Neural progenitor cell (in vitro differentiated cells): ENCODE results near the gene ATP13A5. TPM values are rescaled to one million over a fixed set of nuclear protein-coding genes. Genes with fewer than 3 reads are reported as not detected.

ENCODE experiments used
- DNase-seq: peaks from one replicate; pipeline ENCODE4 v3.0.0-alpha.2; 2016; ENCODE audit warnings: low spot score
- H2AFZ ChIP-seq: fragments of 200-600 bp; sonication (generic); replicated peaks from 2 replicates; pipeline ENCODE4 v1.6.1; 2016; ENCODE audit warnings: antibody characterized with exemption
- H3F3A ChIP-seq: fragments of 200-600 bp; sonication (generic); 2 replicates; pipeline ENCODE4 v1.6.1; 2016; ENCODE audit warnings: antibody characterized with exemption, low read depth
- H3K27ac ChIP-seq: fragments of 200-600 bp; sonication (generic); 2 replicates; pipeline ENCODE4 v1.5.1; 2016; ENCODE audit warnings: mild to moderate bottlenecking
- H3K27me3 ChIP-seq: fragments of 200-600 bp; sonication (generic); 2 replicates; pipeline ENCODE4 v1.6.1; 2016; ENCODE audit warnings: mild to moderate bottlenecking, moderate library complexity
- H3K36me3 ChIP-seq: fragments of 200-600 bp; sonication (generic); 2 replicates; pipeline ENCODE4 v1.5.1; 2016
- H3K4me1 ChIP-seq: fragments of 200-600 bp; sonication (generic); 2 replicates; pipeline ENCODE4 v1.6.1; 2016; ENCODE audit warnings: mixed run types
- H3K4me2 ChIP-seq: fragments of 200-600 bp; sonication (generic); 2 replicates; pipeline ENCODE4 v1.6.1; 2016
- H3K4me3 ChIP-seq: fragments of 200-600 bp; sonication (generic); 2 replicates; pipeline ENCODE4 v1.5.1; 2016
- H3K79me2 ChIP-seq: fragments of 200-600 bp; sonication (generic); 2 replicates; pipeline ENCODE4 v1.6.1; 2016; ENCODE audit warnings: low read depth
- H3K9ac ChIP-seq: fragments of 200-600 bp; sonication (generic); 2 replicates; pipeline ENCODE4 v1.6.1; 2016
- H3K9me3 ChIP-seq: fragments of 200-600 bp; sonication (generic); 2 replicates; pipeline ENCODE4 v1.5.1; 2016; ENCODE audit warnings: low read depth
- H4K20me1 ChIP-seq: fragments of 200-600 bp; sonication (generic); 2 replicates; pipeline ENCODE4 v1.6.1; 2016; ENCODE audit warnings: low read depth
- H3K27ac Mint-ChIP-seq: 3 replicates; pipeline ENCODE4 v1.8.0; 2021; ENCODE audit warnings: mixed read lengths
- H3K27me3 Mint-ChIP-seq: 2 replicates; pipeline ENCODE4 v1.8.0; 2022; ENCODE audit warnings: low read depth, mild to moderate bottlenecking, inconsistent platforms, moderate library complexity, mixed read lengths; ENCODE audit not compliant: insufficient read depth
- H3K36me3 Mint-ChIP-seq: 3 replicates; pipeline ENCODE4 v1.8.0; 2021; ENCODE audit warnings: mixed read lengths
- H3K4me1 Mint-ChIP-seq: 3 replicates; pipeline ENCODE4 v1.8.0; 2021; ENCODE audit warnings: mixed read lengths
- H3K4me3 Mint-ChIP-seq: 3 replicates; pipeline ENCODE4 v1.8.0; 2021; ENCODE audit warnings: mild to moderate bottlenecking, moderate library complexity, mixed read lengths
- H3K9me3 Mint-ChIP-seq: 3 replicates; pipeline ENCODE4 v1.8.0; 2020; ENCODE audit warnings: mixed read lengths
- CTCF ChIP-seq: fragments of 200-600 bp; sonication (generic); IDR thresholded peaks from 2 replicates; pipeline ENCODE4 v1.5.1; 2017; ENCODE audit warnings: antibody characterized with exemption, mild to moderate bottlenecking
- EZH2 ChIP-seq: fragments of 200-600 bp; sonication (generic); IDR thresholded peaks from 2 replicates; pipeline ENCODE4 v1.6.1; 2017; ENCODE audit warnings: antibody characterized with exemption, mild to moderate bottlenecking, moderate library complexity
- EZH2phosphoT487 ChIP-seq: fragments of 200-600 bp; sonication (generic); IDR thresholded peaks from 2 replicates; pipeline ENCODE4 v1.6.1; 2017; ENCODE audit warnings: antibody characterized with exemption
- total RNA-seq: library from RNA; depleted of rRNA; stranded (reverse); fragments of >200 nt; gene quantifications from 2 replicates; pipeline ENCODE4 v1.2.3, GENCODE V29; 2015; ENCODE audit warnings: low replicate concordance

ATP13A5 gene
- total RNA-seq, 1 donor from 2014 or later: not detected

- Histone ChIP-seq H4K20me1 (no peaks in the 10 kb centered on the region), H3K4me3 (no peak overlapping the region), H3K27ac (no peak overlapping the region), H3F3A (peaks cover 9% of the 10 kb centered on the region), H3K9me3 (no peaks in the 10 kb centered on the region), H3K9ac (no peak overlapping the region), H3K79me2 (no peaks in the 10 kb centered on the region), H3K4me2 (peak overlapping the region; percentile 49), H2AFZ (no peak overlapping the region), H3K27me3 (no peaks in the 10 kb centered on the region), H3K4me1 (peaks cover 21% of the 10 kb centered on the region), H3K36me3 (no peaks in the 10 kb centered on the region)
- DNase-seq: peak; percentile 45
- Mint-ChIP-seq H3K4me1 (peaks cover 33% of the 10 kb centered on the region), H3K36me3 (no peaks in the 10 kb centered on the region), H3K4me3 (no peak overlapping the region), H3K27ac (no peak overlapping the region), H3K9me3 (peaks cover 6% of the 10 kb centered on the region), H3K27me3 (peaks cover 2% of the 10 kb centered on the region)
- TF ChIP-seq EZH2phosphoT487 (no peak), CTCF (no peak), EZH2 (no peak)
These were observed 10.8 kb upstream of the ATP13A5 start for GRCh38 chr3:193389335-193389734.

- H3K79me2 ChIP-seq: no peaks in the 10 kb centered on the region
- H3K4me1 ChIP-seq: peaks cover 21% of the 10 kb centered on the region
- no peaks in the 10 kb centered on the region for H3K36me3 Mint-ChIP-seq
- H3K36me3 ChIP-seq: no peaks in the 10 kb centered on the region
- no peak overlapping the region for H2AFZ ChIP-seq
- DNase-seq: no peak
- H3K27me3 ChIP-seq: no peaks in the 10 kb centered on the region
- H3K27me3 Mint-ChIP-seq: peaks cover 2% of the 10 kb centered on the region
- H3K4me3 Mint-ChIP-seq: no peak overlapping the region
- H3K9me3 ChIP-seq: no peaks in the 10 kb centered on the region
- H3K9ac ChIP-seq: no peak overlapping the region
- H3F3A ChIP-seq: peaks cover 9% of the 10 kb centered on the region
- H3K27ac ChIP-seq: no peak overlapping the region
- no peak overlapping the region for H3K27ac Mint-ChIP-seq
- no peak overlapping the region for H3K4me3 ChIP-seq
- TF ChIP-seq EZH2phosphoT487 (no peak), EZH2 (no peak), CTCF (no peak)
- peaks cover 33% of the 10 kb centered on the region for H3K4me1 Mint-ChIP-seq
- H4K20me1 ChIP-seq: no peaks in the 10 kb centered on the region
- no peak overlapping the region for H3K4me2 ChIP-seq
- H3K9me3 Mint-ChIP-seq: peaks cover 4% of the 10 kb centered on the region
These were observed 9.8 kb upstream of the ATP13A5 start for GRCh38 chr3:193388361-193388760.

GRCh38 chr3:193387596-193387995, 9.0 kb upstream of the ATP13A5 start:
- Mint-ChIP-seq H3K36me3 (no peaks in the 10 kb centered on the region), H3K27me3 (peaks cover 2% of the 10 kb centered on the region), H3K4me1 (peaks cover 32% of the 10 kb centered on the region), H3K4me3 (no peak overlapping the region), H3K9me3 (peaks cover 4% of the 10 kb centered on the region), H3K27ac (peak overlapping the region; percentile 88)
- no peaks in the 10 kb centered on the region for H3K27me3 ChIP-seq
- H3K27ac ChIP-seq: no peak overlapping the region
- no peaks in the 10 kb centered on the region for H4K20me1 ChIP-seq
- no peak overlapping the region for H2AFZ ChIP-seq
- no peak for DNase-seq
- TF ChIP-seq CTCF (no peak), EZH2 (no peak), EZH2phosphoT487 (no peak)
- peaks cover 21% of the 10 kb centered on the region for H3K4me1 ChIP-seq
- H3K9me3 ChIP-seq: no peaks in the 10 kb centered on the region
- no peaks in the 10 kb centered on the region for H3K79me2 ChIP-seq
- H3K4me2 ChIP-seq: no peak overlapping the region
- H3K9ac ChIP-seq: no peak overlapping the region
- no peaks in the 10 kb centered on the region for H3K36me3 ChIP-seq
- H3F3A ChIP-seq: peaks cover 9% of the 10 kb centered on the region
- H3K4me3 ChIP-seq: no peak overlapping the region
